OCI-LY3 (cell line): ENCODE results near the gene IL10.

Source experiments
- H2AFZ ChIP-seq: fragments of 200-600, 300-600 bp; shearing (Covaris generic); 2 replicates; pipeline ENCODE4 v1.6.0; 2014; ENCODE audit warnings: antibody characterized with exemption, low read depth, low read length
- H3K27ac ChIP-seq: fragments of 200-600, 300-600 bp; sonication (generic); 2 replicates; pipeline ENCODE4 v1.5.1; 2014; ENCODE audit warnings: mild to moderate bottlenecking, low read length, moderate library complexity, mixed read lengths
- H3K27me3 ChIP-seq: fragments of 200-600, 300-600 bp; sonication (generic); 2 replicates; pipeline ENCODE4 v1.6.1; 2014; ENCODE audit warnings: low read depth, low read length, mixed read lengths
- H3K36me3 ChIP-seq: fragments of 200-600, 300-600 bp; sonication (generic); replicated peaks from 2 replicates; pipeline ENCODE3; 2014; ENCODE audit warnings: low read depth, low read length, mixed read lengths
- H3K4me1 ChIP-seq: fragments of 300-600, 200-600 bp; sonication (generic); 2 replicates; pipeline ENCODE4 v1.6.1; 2014; ENCODE audit warnings: low read length, mixed read lengths
- H3K4me2 ChIP-seq: fragments of 200-600, 300-600 bp; sonication (generic); 2 replicates; pipeline ENCODE4 v1.6.1; 2014; ENCODE audit warnings: low read length, mixed read lengths
- H3K4me3 ChIP-seq: fragments of 300-600, 200-600 bp; sonication (generic); 2 replicates; pipeline ENCODE4 v1.5.1; 2014; ENCODE audit warnings: antibody characterized with exemption, mild to moderate bottlenecking, low read length, moderate library complexity
- H3K79me2 ChIP-seq: fragments of 300-600, 200-600 bp; shearing (Covaris generic); 2 replicates; pipeline ENCODE4 v1.6.1; 2014; ENCODE audit warnings: mild to moderate bottlenecking, low read length, mixed read lengths
- H3K9ac ChIP-seq: fragments of 300-600, 200-600 bp; shearing (Covaris generic); 2 replicates; pipeline ENCODE4 v1.6.0; 2014; ENCODE audit warnings: mild to moderate bottlenecking, low read length, moderate library complexity
- H3K9me3 ChIP-seq: fragments of 200-600, 300-600 bp; shearing (Covaris generic); 2 replicates; pipeline ENCODE4 v1.6.1; 2014; ENCODE audit warnings: low read length, mixed read lengths; ENCODE audit not compliant: insufficient read depth
- H4K20me1 ChIP-seq: fragments of 200-600, 300-600 bp; sonication (generic); 2 replicates; pipeline ENCODE4 v1.6.1; 2016; ENCODE audit warnings: low read length, mixed read lengths; ENCODE audit not compliant: insufficient read depth
- EZH2phosphoT487 ChIP-seq: fragments of 200-600 bp; shearing (Covaris generic); IDR thresholded peaks from 2 replicates; pipeline ENCODE4 v1.6.1; 2018; ENCODE audit warnings: antibody characterized with exemption, mixed run types, low read depth
- TF ChIP-seq, protein P1 (sequence below): fragments of 200-600, 300-600 bp; sonication (generic); IDR thresholded peaks from 2 replicates; pipeline ENCODE4 v1.5.1; 2014; ENCODE audit warnings: antibody characterized with exemption, low read length, low read depth

IL10 gene

DNA sequence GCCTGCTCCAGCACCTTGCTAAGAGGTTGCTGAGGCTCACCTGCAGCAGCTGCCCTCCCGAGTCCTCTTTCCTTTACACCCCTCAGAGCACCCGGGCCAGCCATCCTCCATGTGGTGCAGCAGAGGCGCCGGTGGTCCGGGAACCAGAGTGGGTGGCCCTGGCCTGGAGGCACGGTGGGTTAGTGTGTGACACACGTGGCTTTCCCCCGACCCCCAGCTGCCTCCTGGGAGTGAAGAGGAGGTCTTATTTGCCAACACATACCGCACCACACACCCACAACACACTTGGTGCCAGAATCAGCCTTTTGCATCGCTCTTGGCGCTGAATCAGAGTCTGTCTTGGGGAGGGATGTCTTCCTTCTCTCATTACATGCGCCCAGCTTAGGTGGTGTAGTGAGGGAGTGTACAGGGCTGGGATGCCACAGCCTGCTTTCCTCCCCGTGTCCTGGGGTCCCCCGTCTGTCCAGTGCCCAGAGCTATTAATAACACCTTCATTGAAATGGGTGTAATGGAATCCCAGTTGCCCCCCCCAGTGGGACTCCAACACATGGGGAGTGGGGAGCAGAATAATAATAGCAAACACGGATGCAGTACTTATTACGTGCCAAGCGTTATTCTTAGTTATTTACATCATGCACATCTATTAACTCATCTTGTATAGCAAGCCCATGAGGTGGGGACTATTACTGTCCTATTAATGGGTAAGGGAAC, 49.4 kb downstream of the IL10 start:
- H3K27ac ChIP-seq, result no peak overlapping the region

DNA sequence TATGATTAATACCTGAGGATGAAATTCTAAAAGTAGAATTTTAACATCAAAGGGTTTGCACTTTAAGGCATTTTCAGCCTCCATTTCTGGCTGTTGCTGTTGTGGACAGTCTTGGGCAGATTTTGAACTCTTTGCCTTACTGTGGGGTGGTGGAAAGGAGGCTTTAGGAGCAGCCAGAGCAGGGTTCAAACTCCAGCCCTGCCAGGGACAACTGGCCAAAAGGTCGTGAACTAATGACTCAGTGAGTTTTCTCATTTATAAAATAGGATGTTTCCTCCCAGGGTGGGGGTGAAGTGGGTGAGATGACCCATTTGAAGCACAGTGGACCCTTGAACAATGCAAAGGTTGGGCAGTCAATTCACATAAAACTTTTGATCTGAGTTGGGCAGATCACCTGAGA, 50.8 kb downstream of the IL10 start:
- Histone ChIP-seq H3K4me2 (no peak overlapping the region), H3K9ac (no peak overlapping the region), H3K4me1 (peaks cover 51% of the 10 kb centered on the region), H3K9me3 (no peaks in the 10 kb centered on the region), H3K79me2 (peaks cover 84% of the 10 kb centered on the region), H4K20me1 (peaks cover 81% of the 10 kb centered on the region), H3K36me3 (no peaks in the 10 kb centered on the region), H3K27ac (no peak overlapping the region), H2AFZ (no peak overlapping the region), H3K4me3 (no peak overlapping the region), H3K27me3 (no peaks in the 10 kb centered on the region)
- TF ChIP-seq, protein P1, sequence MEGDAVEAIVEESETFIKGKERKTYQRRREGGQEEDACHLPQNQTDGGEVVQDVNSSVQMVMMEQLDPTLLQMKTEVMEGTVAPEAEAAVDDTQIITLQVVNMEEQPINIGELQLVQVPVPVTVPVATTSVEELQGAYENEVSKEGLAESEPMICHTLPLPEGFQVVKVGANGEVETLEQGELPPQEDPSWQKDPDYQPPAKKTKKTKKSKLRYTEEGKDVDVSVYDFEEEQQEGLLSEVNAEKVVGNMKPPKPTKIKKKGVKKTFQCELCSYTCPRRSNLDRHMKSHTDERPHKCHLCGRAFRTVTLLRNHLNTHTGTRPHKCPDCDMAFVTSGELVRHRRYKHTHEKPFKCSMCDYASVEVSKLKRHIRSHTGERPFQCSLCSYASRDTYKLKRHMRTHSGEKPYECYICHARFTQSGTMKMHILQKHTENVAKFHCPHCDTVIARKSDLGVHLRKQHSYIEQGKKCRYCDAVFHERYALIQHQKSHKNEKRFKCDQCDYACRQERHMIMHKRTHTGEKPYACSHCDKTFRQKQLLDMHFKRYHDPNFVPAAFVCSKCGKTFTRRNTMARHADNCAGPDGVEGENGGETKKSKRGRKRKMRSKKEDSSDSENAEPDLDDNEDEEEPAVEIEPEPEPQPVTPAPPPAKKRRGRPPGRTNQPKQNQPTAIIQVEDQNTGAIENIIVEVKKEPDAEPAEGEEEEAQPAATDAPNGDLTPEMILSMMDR, result no peak
- no peak for TF ChIP-seq EZH2phosphoT487

More for the DNA sequence above, 49.4 kb downstream of the IL10 start:
- H4K20me1 ChIP-seq, result peaks cover 73% of the 10 kb centered on the region
- no peaks in the 10 kb centered on the region for H3K9me3 ChIP-seq
- H3K36me3 ChIP-seq, result no peaks in the 10 kb centered on the region
- no peak overlapping the region for H2AFZ ChIP-seq
- H3K4me2 ChIP-seq, result no peak overlapping the region
- H3K4me3 ChIP-seq, result no peak overlapping the region
- peaks cover 46% of the 10 kb centered on the region for H3K4me1 ChIP-seq
- H3K27me3 ChIP-seq, result no peaks in the 10 kb centered on the region
- TF ChIP-seq, protein P1, result no peak
- TF ChIP-seq EZH2phosphoT487, result no peak
- H3K9ac ChIP-seq, result no peak overlapping the region
- peaks cover 84% of the 10 kb centered on the region for H3K79me2 ChIP-seq

GRCh38 chr1:206719169-206719839, 53.0 kb downstream of the IL10 start:
- H3K9ac ChIP-seq, result peak overlapping the region; percentile 8; the same call in 1 of the 2 replicates
- H3K79me2 ChIP-seq, result peaks cover 92% of the 10 kb centered on the region
- H4K20me1 ChIP-seq, result peaks cover 83% of the 10 kb centered on the region

GRCh38 chr1:206717674-206717989, 54.7 kb downstream of the IL10 start:
- H3K4me1 ChIP-seq, result peaks cover 45% of the 10 kb centered on the region
- no peaks in the 10 kb centered on the region for H3K36me3 ChIP-seq
- no peak overlapping the region for H3K4me3 ChIP-seq
- H2AFZ ChIP-seq, result no peak overlapping the region
- no peaks in the 10 kb centered on the region for H3K27me3 ChIP-seq
- TF ChIP-seq, protein P1, result no peak
- TF ChIP-seq EZH2phosphoT487, result no peak
- no peaks in the 10 kb centered on the region for H3K9me3 ChIP-seq
- H4K20me1 ChIP-seq, result peaks cover 81% of the 10 kb centered on the region
- H3K4me2 ChIP-seq, result no peak overlapping the region
- H3K27ac ChIP-seq, result no peak overlapping the region
- H3K79me2 ChIP-seq, result peaks cover 91% of the 10 kb centered on the region
- H3K9ac ChIP-seq, result no peak overlapping the region

More at GRCh38 chr1:206719169-206719839, 53.0 kb downstream of the IL10 start:
- H3K36me3 ChIP-seq, result no peaks in the 10 kb centered on the region
- H3K27me3 ChIP-seq, result no peaks in the 10 kb centered on the region
- H3K4me1 ChIP-seq, result peaks cover 39% of the 10 kb centered on the region
- peak overlapping the region; percentile 58 for H3K4me2 ChIP-seq
- peak overlapping the region; percentile 31; the same call in 1 of the 2 replicates for H3K4me3 ChIP-seq
- no peaks in the 10 kb centered on the region for H3K9me3 ChIP-seq
- TF ChIP-seq EZH2phosphoT487, result no peak
- TF ChIP-seq, protein P1, result no peak
- H2AFZ ChIP-seq, result no peak overlapping the region
- H3K27ac ChIP-seq, result peak overlapping the region; percentile 0; the same call in 1 of the 2 replicates
